CD4-positive, alpha-beta T cell treated with Interleukin-17A for 4 hours (primary cell): ENCODE measurements around the gene SVIL.
A peak's percentile ranks its signal among the peaks of the same experiment; 100 is the strongest.

Source experiments
- DNase-seq: peaks from one replicate; pipeline ENCODE4 v3.0.0-alpha.2; 2020; ENCODE audit warnings: mixed read lengths

Gene SVIL

GRCh38 chr10:29634764-29635625 is at the start of gene SVIL:
Gene SVIL, minus strand, starts transcription at chr10:29634971. Its CDS starts 79,913 bp downstream, at chr10:29555058.
- no peak for DNase-seq

- peak; percentile 71 for DNase-seq
These were observed 47.1 kb upstream of the SVIL start for GRCh38 chr10:29681676-29682448.

- DNase-seq: no peak
These were observed 45.3 kb upstream of the SVIL start for GRCh38 chr10:29680091-29680490.

GRCh38 chr10:29676732-29677131 is 42.0 kb upstream of the SVIL start:
- no peak for DNase-seq

- DNase-seq: no peak
These were observed 41.2 kb upstream of the SVIL start for GRCh38 chr10:29675984-29676383.

GRCh38 chr10:29671968-29672367 is 37.2 kb upstream of the SVIL start:
- no peak for DNase-seq

- DNase-seq: no peak
These were observed 36.5 kb upstream of the SVIL start for GRCh38 chr10:29671228-29671780.

- no peak for DNase-seq
These were observed 36.0 kb upstream of the SVIL start for GRCh38 chr10:29670761-29671160.

GRCh38 chr10:29669149-29669548 is 34.4 kb upstream of the SVIL start:
- DNase-seq: no peak

GRCh38 chr10:29668628-29669027 is 33.9 kb upstream of the SVIL start:
- no peak for DNase-seq

GRCh38 chr10:29667191-29667590 is 32.4 kb upstream of the SVIL start:
- no peak for DNase-seq

GRCh38 chr10:29666201-29666600 is 31.4 kb upstream of the SVIL start:
- no peak for DNase-seq

GRCh38 chr10:29663718-29664117 is 28.9 kb upstream of the SVIL start:
- DNase-seq: no peak

GRCh38 chr10:29658984-29659965 is 24.5 kb upstream of the SVIL start:
- peak; percentile 67 for DNase-seq

- DNase-seq: no peak
These were observed 23.0 kb upstream of the SVIL start for GRCh38 chr10:29657719-29658274.

GRCh38 chr10:29656451-29656992 is 21.8 kb upstream of the SVIL start:
- DNase-seq: no peak

- no peak for DNase-seq
These were observed 17.4 kb upstream of the SVIL start for GRCh38 chr10:29652192-29652591.

- no peak for DNase-seq
These were observed 17.0 kb upstream of the SVIL start for GRCh38 chr10:29651767-29652166.

GRCh38 chr10:29650552-29650944 is 15.8 kb upstream of the SVIL start:
- DNase-seq: no peak

GRCh38 chr10:29649561-29650551 is 15.1 kb upstream of the SVIL start:
- no peak for DNase-seq

GRCh38 chr10:29648983-29649268 is 14.2 kb upstream of the SVIL start:
- no peak for DNase-seq
